H9 (cell line): ENCODE measurements around the gene DIS3. TPM values are rescaled to one million over a fixed set of nuclear protein-coding genes. Genes with fewer than 3 reads are reported as not detected.

Experiments
- DNase-seq: peaks from one replicate; pipeline ENCODE4 v3.0.0-alpha.2; 2017
- H2AFZ ChIP-seq: one replicate; pipeline ENCODE4 v1.6.1; 2013; ENCODE audit warnings: mild to moderate bottlenecking, low read length, control low read depth, moderate library complexity
- H2AK5ac ChIP-seq: 2 replicates; pipeline ENCODE4 v1.6.1; 2013; ENCODE audit warnings: low read length, control low read depth, mixed read lengths; ENCODE audit not compliant: insufficient read length
- H2BK120ac ChIP-seq: one replicate; pipeline ENCODE4 v1.6.1; 2013; ENCODE audit warnings: low read depth, mild to moderate bottlenecking, low read length, control low read depth, inconsistent platforms; ENCODE audit not compliant: poor library complexity, severe bottlenecking
- H2BK12ac ChIP-seq: 2 replicates; pipeline ENCODE4 v1.6.1; 2013; ENCODE audit warnings: low read length, control low read depth, mixed read lengths, low read depth; ENCODE audit not compliant: insufficient read length
- H2BK15ac ChIP-seq: 2 replicates; pipeline ENCODE4 v1.6.1; 2013; ENCODE audit warnings: low read depth, low read length, control low read depth
- H2BK20ac ChIP-seq: one replicate; pipeline ENCODE4 v1.6.1; 2013; ENCODE audit warnings: low read depth, mild to moderate bottlenecking, low read length, control low read depth, inconsistent platforms; ENCODE audit not compliant: poor library complexity, severe bottlenecking
- H2BK5ac ChIP-seq: 2 replicates; pipeline ENCODE4 v1.6.1; 2013; ENCODE audit warnings: low read length, control low read depth, mixed read lengths; ENCODE audit not compliant: insufficient read length
- H3K14ac ChIP-seq: 2 replicates; pipeline ENCODE4 v1.6.1; 2013; ENCODE audit warnings: low read length, control low read depth; ENCODE audit not compliant: insufficient read depth
- H3K18ac ChIP-seq: 2 replicates; pipeline ENCODE4 v1.6.1; 2013; ENCODE audit warnings: low read depth, mild to moderate bottlenecking, mixed read lengths, low read length, control low read depth; ENCODE audit not compliant: insufficient read length
- H3K23ac ChIP-seq: 2 replicates; pipeline ENCODE4 v1.6.1; 2013; ENCODE audit warnings: low read length, control low read depth, mixed read lengths, low read depth; ENCODE audit not compliant: insufficient read length
- H3K23me2 ChIP-seq: 2 replicates; pipeline ENCODE4 v1.6.1; 2013; ENCODE audit warnings: low read depth, mild to moderate bottlenecking, mixed read lengths, low read length, control low read depth; ENCODE audit not compliant: insufficient read length, poor library complexity, severe bottlenecking
- H3K27ac ChIP-seq: 2 replicates; pipeline ENCODE4 v1.5.1; 2013; ENCODE audit warnings: low read length, control low read depth, mixed read lengths, low read depth; ENCODE audit not compliant: insufficient read length
- H3K27me3 ChIP-seq: 2 replicates; pipeline ENCODE4 v1.6.1; 2013; ENCODE audit warnings: low read length, control low read depth, inconsistent platforms; ENCODE audit not compliant: insufficient read depth
- H3K4ac ChIP-seq: 2 replicates; pipeline ENCODE4 v1.6.1; 2013; ENCODE audit warnings: low read depth, mild to moderate bottlenecking, control low read depth, inconsistent platforms, low read length, moderate library complexity
- H3K4me1 ChIP-seq: 2 replicates; pipeline ENCODE4 v1.6.1; 2013; ENCODE audit warnings: low read length, control low read depth, inconsistent platforms; ENCODE audit not compliant: insufficient read depth
- H3K4me2 ChIP-seq: 2 replicates; pipeline ENCODE4 v1.6.1; 2013; ENCODE audit warnings: low read length, control low read depth, mixed read lengths; ENCODE audit not compliant: insufficient read length, insufficient read depth
- H3K56ac ChIP-seq: 2 replicates; pipeline ENCODE4 v1.6.1; 2013; ENCODE audit warnings: low read depth, mild to moderate bottlenecking, mixed read lengths, low read length, control low read depth; ENCODE audit not compliant: insufficient read length
- H3K79me1 ChIP-seq: 2 replicates; pipeline ENCODE4 v1.6.1; 2013; ENCODE audit warnings: low read depth, mild to moderate bottlenecking, moderate library complexity, low read length, control low read depth, inconsistent platforms; ENCODE audit not compliant: insufficient read depth, poor library complexity, severe bottlenecking
- H3K79me2 ChIP-seq: 2 replicates; pipeline ENCODE4 v1.6.1; 2013; ENCODE audit warnings: low read length, control low read depth, inconsistent platforms; ENCODE audit not compliant: insufficient read depth
- H3K9ac ChIP-seq: 2 replicates; pipeline ENCODE4 v1.6.1; 2013; ENCODE audit warnings: low read length, control low read depth, mixed read lengths; ENCODE audit not compliant: insufficient read length; ENCODE audit errors: extremely low read depth
- H3K9me3 ChIP-seq: one replicate; pipeline ENCODE4 v1.6.1; 2013; ENCODE audit warnings: low read depth, low read length, inconsistent platforms; ENCODE audit not compliant: control insufficient read depth
- H3T11ph ChIP-seq: one replicate; pipeline ENCODE4 v1.6.1; 2013; ENCODE audit warnings: mild to moderate bottlenecking, low read length, control low read depth, inconsistent platforms
- H4K20me1 ChIP-seq: one replicate; pipeline ENCODE4 v1.6.1; 2013; ENCODE audit not compliant: control insufficient read depth, insufficient read length, insufficient read depth
- H4K5ac ChIP-seq: 2 replicates; pipeline ENCODE4 v1.6.1; 2013; ENCODE audit warnings: low read depth, mild to moderate bottlenecking, mixed read lengths, low read length, control low read depth; ENCODE audit not compliant: insufficient read length
- H4K8ac ChIP-seq: replicated peaks from 2 replicates; pipeline ENCODE4 v1.6.1; 2013; ENCODE audit warnings: low read length, control low read depth, mixed read lengths, low read depth; ENCODE audit not compliant: insufficient read length
- H4K91ac ChIP-seq: 2 replicates; pipeline ENCODE4 v1.6.1; 2013; ENCODE audit warnings: low read depth, mild to moderate bottlenecking, moderate library complexity, mixed read lengths, low read length, control low read depth; ENCODE audit not compliant: insufficient read length
- H3K27ac Mint-ChIP-seq, 3 experiments: 2 replicates in 2 of 3; 3 replicates in 1 of 3; pipeline ENCODE4 v1.8.0; 2020 to 2021; ENCODE audit warnings: mixed read lengths in 3 of 3, mild to moderate bottlenecking in 1 of 3, moderate library complexity in 1 of 3
- H3K27me3 Mint-ChIP-seq: 2 replicates; pipeline ENCODE4 v1.8.0; 2021; ENCODE audit warnings: low read depth, mild to moderate bottlenecking, moderate library complexity, mixed read lengths
- H3K36me3 Mint-ChIP-seq, 3 experiments: 2 replicates in 2 of 3; 3 replicates in 1 of 3; pipeline ENCODE4 v1.8.0; 2020 to 2021; ENCODE audit warnings: low read depth in 3 of 3, mixed read lengths in 3 of 3; ENCODE audit not compliant: insufficient read depth in 1 of 3
- H3K4me1 Mint-ChIP-seq, 2 experiments: 2 replicates each; pipeline ENCODE4 v1.8.0; 2020; ENCODE audit warnings: mixed read lengths in 2 of 2
- H3K4me3 Mint-ChIP-seq, 2 experiments: 2 replicates in 1 of 2; 3 replicates in 1 of 2; pipeline ENCODE4 v1.8.0; 2020 to 2021; ENCODE audit warnings: mild to moderate bottlenecking in 2 of 2, mixed read lengths in 2 of 2, moderate library complexity in 1 of 2
- H3K9me3 Mint-ChIP-seq, 2 experiments: 2 replicates in 1 of 2; 3 replicates in 1 of 2; pipeline ENCODE4 v1.8.0; 2020; ENCODE audit warnings: mild to moderate bottlenecking in 2 of 2, mixed read lengths in 2 of 2, moderate library complexity in 1 of 2
- CTCF ChIP-seq: fragments of 200-600 bp; sonication (generic); conservative IDR thresholded peaks from 3 replicates; pipeline ENCODE4 v1.8.0; 2021; ENCODE audit warnings: antibody characterized with exemption, mild to moderate bottlenecking
- WGBS: extraction: QIAGEN DNeasy Blood & Tissue Kit; methylation state at CpG from one replicate; pipeline ENCODE4 v1.1.7; 2013; ENCODE audit warnings: missing lambda C conversion rate, low lambda C conversion rate, mixed read lengths; ENCODE audit not compliant: insufficient read length; ENCODE audit errors: extremely low coverage; 5-methylcytosine and 5-hydroxymethylcytosine counted together
- total RNA-seq: library from RNA; stranded (reverse); gene quantifications from 2 replicates; pipeline ENCODE4 v1.2.1, GENCODE V29; 2021

DIS3 gene
- total RNA-seq, 1 experiment from 2014 or later, result 47.3 TPM

- H2BK120ac ChIP-seq, result no peak overlapping the region
- no peaks in the 10 kb centered on the region for H3K27me3 ChIP-seq
- no peak overlapping the region for H3K14ac ChIP-seq
- H3K27ac ChIP-seq, result no peak overlapping the region
- Mint-ChIP-seq H3K36me3 (peaks cover 12 to 34% (median 28%) of the 10 kb centered on the region in 3 experiments), H3K27me3 (no peaks in the 10 kb centered on the region), H3K27ac (no peak overlapping the region), H3K4me3 (no peak overlapping the region), H3K4me1 (no peaks in the 10 kb centered on the region), H3K9me3 (no peaks in the 10 kb centered on the region)
- H2AFZ ChIP-seq, result no peak overlapping the region
- no peak overlapping the region for H3K56ac ChIP-seq
- no peaks in the 10 kb centered on the region for H3K4me1 ChIP-seq
- no CpG with 5 or more reads among the region's 2 CpGs for WGBS
- no peak overlapping the region for H2AK5ac ChIP-seq
- TF ChIP-seq CTCF, result no peak
- H3K18ac ChIP-seq, result no peak overlapping the region
- H3K9me3 ChIP-seq, result no peaks in the 10 kb centered on the region
- no peak overlapping the region for H3T11ph ChIP-seq
- H4K20me1 ChIP-seq, result no peaks in the 10 kb centered on the region
- no peaks in the 10 kb centered on the region for H3K79me1 ChIP-seq
- no peaks in the 10 kb centered on the region for H3K23me2 ChIP-seq
- H3K4me2 ChIP-seq, result no peak overlapping the region
- no peak overlapping the region for H2BK15ac ChIP-seq
- H2BK12ac ChIP-seq, result no peak overlapping the region
- no peak overlapping the region for H2BK20ac ChIP-seq
- no peak overlapping the region for H3K23ac ChIP-seq
- no peak overlapping the region for H3K9ac ChIP-seq
- no peak overlapping the region for H4K91ac ChIP-seq
- no peak overlapping the region for H2BK5ac ChIP-seq
- no peaks in the 10 kb centered on the region for H3K79me2 ChIP-seq
- no peak overlapping the region for H4K5ac ChIP-seq
- no peak overlapping the region for H3K4ac ChIP-seq
- no peak for DNase-seq
- H4K8ac ChIP-seq, result no peak overlapping the region
Observed at GRCh38 chr13:72792640-72793039, 10.9 kb upstream of the DIS3 start.
